ENCODE measurements around the gene THSD4. TPM values are rescaled to one million over a fixed set of nuclear protein-coding genes. Genes with fewer than 3 reads are reported as not detected.
"Not testable (repeated sequence)": the region's sequence is repeated elsewhere in the genome, so short reads cannot be mapped to it uniquely, and the experiment has no call there.

THSD4 gene
- polyA plus RNA-seq, 2 of the 4 experiments (the other 2 are of a cell fraction), result 15.8 to 40.7 TPM

DNA sequence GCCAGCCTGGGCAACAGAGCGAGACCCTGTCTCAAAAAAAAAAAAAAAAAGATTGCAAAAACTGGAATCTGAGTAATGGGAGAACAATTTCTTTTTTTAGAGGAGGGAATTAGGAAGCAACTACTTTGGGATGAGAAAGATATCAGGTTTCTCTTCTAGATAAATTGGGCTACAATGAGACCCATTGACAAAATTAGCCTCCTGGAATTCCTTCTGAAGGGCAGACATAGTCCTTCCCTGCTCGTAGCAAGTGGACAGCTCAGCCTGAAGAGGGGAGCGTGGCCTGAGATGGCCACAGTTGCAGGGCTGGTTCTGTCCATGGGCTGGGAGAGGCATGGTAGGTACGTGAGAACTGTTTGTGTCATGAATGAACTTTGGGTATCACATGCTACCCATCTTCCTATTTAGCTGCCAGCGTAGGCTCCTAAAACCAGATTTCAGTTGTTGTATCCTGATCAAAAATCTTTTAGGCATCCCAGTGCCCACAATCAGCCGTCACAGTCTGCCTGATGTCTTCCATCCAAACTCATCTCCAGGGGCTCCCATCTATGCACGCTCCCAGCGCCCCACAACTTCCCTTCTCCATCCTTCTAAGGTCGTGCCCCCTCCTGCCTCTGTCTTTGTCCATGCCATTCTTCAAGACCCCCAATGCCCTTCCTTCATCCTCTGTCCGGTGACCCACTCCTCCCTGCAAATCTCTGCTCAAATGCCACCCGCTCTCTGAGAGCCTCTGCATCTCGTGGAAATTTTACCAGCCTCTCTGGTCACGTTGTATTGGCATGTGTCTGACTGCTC is 603.0 kb downstream of the THSD4 start:
- 84% methylated on average over 13 of the region's 13 CpGs for WGBS (ENCODE audit: missing lambda C conversion rate)
- Histone ChIP-seq H3K4me3 (no peak overlapping the region), H3K27ac (no peak overlapping the region), H3K9me3 (no peaks in the 10 kb centered on the region), H3K4me1 (peaks cover 8% of the 10 kb centered on the region), H3K4me2 (no peak overlapping the region)
- POLR2A ChIA-PET, result no interaction called here
- no peak for FAIRE-seq
- CTCF ChIA-PET, result interaction anchor here (11.4 kb wide), 1 partner anchor 12 kb away, joined by 84 read pairs; no protein-coding TSS in a partner anchor
- no peak; a peak in 1 of 6 replicates for ATAC-seq
- TF ChIP-seq, protein P1, sequence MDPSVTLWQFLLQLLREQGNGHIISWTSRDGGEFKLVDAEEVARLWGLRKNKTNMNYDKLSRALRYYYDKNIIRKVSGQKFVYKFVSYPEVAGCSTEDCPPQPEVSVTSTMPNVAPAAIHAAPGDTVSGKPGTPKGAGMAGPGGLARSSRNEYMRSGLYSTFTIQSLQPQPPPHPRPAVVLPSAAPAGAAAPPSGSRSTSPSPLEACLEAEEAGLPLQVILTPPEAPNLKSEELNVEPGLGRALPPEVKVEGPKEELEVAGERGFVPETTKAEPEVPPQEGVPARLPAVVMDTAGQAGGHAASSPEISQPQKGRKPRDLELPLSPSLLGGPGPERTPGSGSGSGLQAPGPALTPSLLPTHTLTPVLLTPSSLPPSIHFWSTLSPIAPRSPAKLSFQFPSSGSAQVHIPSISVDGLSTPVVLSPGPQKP (IDR thresholded peaks at IDR 0.05; ENCODE audit: low read depth, low read length), result no peak
- TF ChIP-seq FOSL2 (IDR thresholded peaks at IDR 0.05), result no peak
- TF ChIP-seq FOSL2 (CRISPR knock-in tag; IDR thresholded peaks at IDR 0.05), result no peak
- TF ChIP-seq, protein P2, sequence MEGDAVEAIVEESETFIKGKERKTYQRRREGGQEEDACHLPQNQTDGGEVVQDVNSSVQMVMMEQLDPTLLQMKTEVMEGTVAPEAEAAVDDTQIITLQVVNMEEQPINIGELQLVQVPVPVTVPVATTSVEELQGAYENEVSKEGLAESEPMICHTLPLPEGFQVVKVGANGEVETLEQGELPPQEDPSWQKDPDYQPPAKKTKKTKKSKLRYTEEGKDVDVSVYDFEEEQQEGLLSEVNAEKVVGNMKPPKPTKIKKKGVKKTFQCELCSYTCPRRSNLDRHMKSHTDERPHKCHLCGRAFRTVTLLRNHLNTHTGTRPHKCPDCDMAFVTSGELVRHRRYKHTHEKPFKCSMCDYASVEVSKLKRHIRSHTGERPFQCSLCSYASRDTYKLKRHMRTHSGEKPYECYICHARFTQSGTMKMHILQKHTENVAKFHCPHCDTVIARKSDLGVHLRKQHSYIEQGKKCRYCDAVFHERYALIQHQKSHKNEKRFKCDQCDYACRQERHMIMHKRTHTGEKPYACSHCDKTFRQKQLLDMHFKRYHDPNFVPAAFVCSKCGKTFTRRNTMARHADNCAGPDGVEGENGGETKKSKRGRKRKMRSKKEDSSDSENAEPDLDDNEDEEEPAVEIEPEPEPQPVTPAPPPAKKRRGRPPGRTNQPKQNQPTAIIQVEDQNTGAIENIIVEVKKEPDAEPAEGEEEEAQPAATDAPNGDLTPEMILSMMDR (IDR thresholded peaks at IDR 0.05), result no peak
- TF ChIP-seq, protein P3, sequence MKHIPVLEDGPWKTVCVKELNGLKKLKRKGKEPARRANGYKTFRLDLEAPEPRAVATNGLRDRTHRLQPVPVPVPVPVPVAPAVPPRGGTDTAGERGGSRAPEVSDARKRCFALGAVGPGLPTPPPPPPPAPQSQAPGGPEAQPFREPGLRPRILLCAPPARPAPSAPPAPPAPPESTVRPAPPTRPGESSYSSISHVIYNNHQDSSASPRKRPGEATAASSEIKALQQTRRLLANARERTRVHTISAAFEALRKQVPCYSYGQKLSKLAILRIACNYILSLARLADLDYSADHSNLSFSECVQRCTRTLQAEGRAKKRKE (CRISPR knock-in tag; IDR thresholded peaks at IDR 0.05; ENCODE audit: low read depth), result no peak
- DNase-seq (ENCODE audit: low read depth in 1 of 2, low spot score in 1 of 2), result no peak

DNA sequence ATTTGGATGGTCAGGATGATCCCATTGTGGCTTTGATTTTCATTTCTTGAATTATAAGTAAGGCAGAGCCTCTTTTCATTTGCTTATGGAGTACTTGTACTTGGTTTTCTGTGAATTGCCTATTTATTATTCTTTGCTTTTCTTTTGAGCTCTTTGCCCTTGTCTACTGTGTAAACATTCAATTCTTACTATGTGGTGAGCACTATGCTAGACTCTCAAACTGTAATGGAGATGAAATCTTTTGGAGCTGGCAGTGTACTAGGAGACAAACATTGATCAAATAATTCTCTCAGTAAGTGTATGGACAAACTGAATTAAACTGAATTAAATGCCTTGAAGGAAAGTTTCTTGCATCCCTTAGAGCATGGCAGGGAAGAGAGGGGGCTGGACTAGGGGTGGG is 608.1 kb downstream of the THSD4 start:
- TF ChIP-seq PHF8 (IDR thresholded peaks at IDR 0.05; ENCODE audit: borderline replicate concordance, low read depth) (no peak), CHD2 (IDR thresholded peaks at IDR 0.05; ENCODE audit: low read length, partially characterized antibody) (no peak), MAZ (IDR thresholded peaks at IDR 0.05; ENCODE audit: borderline replicate concordance, low read depth, low read length) (no peak), ZFP36 (IDR thresholded peaks at IDR 0.05; ENCODE audit: borderline replicate concordance, partially characterized antibody) (no peak), EHF (CRISPR knock-in tag; IDR thresholded peaks at IDR 0.05) (no peak), JUNB (IDR thresholded peaks at IDR 0.05) (no peak), TP53 (CRISPR knock-in tag; IDR thresholded peaks at IDR 0.05) (no peak), JUN (IDR thresholded peaks at IDR 0.05) (no peak), PBX3 (IDR thresholded peaks at IDR 0.05) (no peak), NPAS2 (CRISPR knock-in tag; IDR thresholded peaks at IDR 0.05; ENCODE audit: borderline replicate concordance) (no peak)
- POLR2A ChIA-PET, result no interaction called here
- no peak overlapping the region for H3K27ac ChIP-seq
- no peak overlapping the region for H3K4me2 ChIP-seq
- CTCF ChIA-PET, result interaction anchor here (5.1 kb wide), 1 partner anchor 20 kb away, joined by 23 read pairs; no protein-coding TSS in a partner anchor
- DNase-seq (ENCODE audit: low read depth in 1 of 2, low spot score in 1 of 2) (no peak), FAIRE-seq (peak; percentile 78), ATAC-seq (no peak)
- peaks cover 7% of the 10 kb centered on the region; the same call in 2 of the 3 replicates for H3K4me1 ChIP-seq
- no peaks in the 10 kb centered on the region for H3K9me3 ChIP-seq
- no peak overlapping the region for H3K4me3 ChIP-seq

DNA sequence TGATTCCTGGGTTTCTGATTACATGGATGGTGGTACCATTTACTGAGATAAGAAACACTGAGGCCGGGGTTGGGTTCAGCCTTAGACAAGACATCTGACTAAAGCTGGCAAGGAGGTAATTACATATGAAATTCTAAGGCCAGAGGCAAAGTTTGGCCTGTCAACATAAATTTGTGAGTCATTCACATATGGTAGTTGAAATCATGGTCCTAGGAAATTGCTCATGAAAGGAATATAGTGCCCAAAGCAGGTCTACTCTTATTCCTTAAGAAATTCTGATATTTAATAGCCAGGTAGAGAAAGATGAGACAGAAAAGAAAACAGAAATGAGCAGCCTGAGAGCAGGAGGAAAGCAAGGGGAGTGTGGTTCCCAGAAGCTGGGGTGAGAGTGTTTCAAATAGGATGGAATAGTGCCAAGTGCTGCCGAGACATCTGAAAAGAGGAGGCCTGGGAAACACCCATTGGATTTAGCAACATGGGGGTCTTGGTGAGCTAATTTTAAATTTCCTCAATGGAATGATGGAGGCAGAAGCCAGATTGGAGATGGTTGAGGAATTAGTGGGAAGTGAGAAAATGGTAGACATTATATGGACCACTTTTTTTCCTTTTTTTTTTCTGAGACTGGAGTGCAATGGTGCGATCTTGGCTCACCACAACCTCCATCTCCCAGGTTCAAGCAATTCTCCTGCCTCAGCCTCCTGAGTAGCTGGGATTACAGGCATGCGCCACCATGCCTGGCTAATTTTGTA is 610.1 kb downstream of the THSD4 start:
- H3K27ac ChIP-seq; DNase-seq (ENCODE audit: low read depth in 1 of 2, low spot score in 1 of 2); POLR2A ChIA-PET; ATAC-seq; H3K4me1 ChIP-seq; H3K4me3 ChIP-seq; H3K9me3 ChIP-seq; H3K4me2 ChIP-seq; FAIRE-seq; TF ChIP-seq FOSL2 (IDR thresholded peaks at IDR 0.05): not testable (repeated sequence)
- WGBS (ENCODE audit: missing lambda C conversion rate), result 87% methylated on average over 4 of the region's 4 CpGs
- CTCF ChIA-PET, result interaction anchor here (0.7 to 5.1 kb wide), 5 partner anchors 12 to 272 kb away, joined by 3 to 23 read pairs (median 3); no protein-coding TSS in a partner anchor
- 0 out of 2 replicates have a peak, but pooled peaks have one; percentile 12 for TF ChIP-seq FOSL2 (CRISPR knock-in tag; IDR thresholded peaks at IDR 0.05)

Data from A549 (cell line).